HEK293T (cell line): ENCODE results near the gene TDRD12.

Experiments
- NFRKB ChIP-seq: fragments of 450-650 bp; IDR thresholded peaks from 2 replicates; pipeline ENCODE4 v1.6.1; 2016; ENCODE audit warnings: mild to moderate bottlenecking, moderate library complexity
- SP1 ChIP-seq: fragments of 450-650 bp; IDR thresholded peaks from 2 replicates; pipeline ENCODE4 v1.6.1; 2017
- SUZ12 ChIP-seq: fragments of 450-650 bp; IDR thresholded peaks from 2 replicates; pipeline ENCODE4 v1.6.1; 2016; ENCODE audit warnings: mild to moderate bottlenecking

DNA sequence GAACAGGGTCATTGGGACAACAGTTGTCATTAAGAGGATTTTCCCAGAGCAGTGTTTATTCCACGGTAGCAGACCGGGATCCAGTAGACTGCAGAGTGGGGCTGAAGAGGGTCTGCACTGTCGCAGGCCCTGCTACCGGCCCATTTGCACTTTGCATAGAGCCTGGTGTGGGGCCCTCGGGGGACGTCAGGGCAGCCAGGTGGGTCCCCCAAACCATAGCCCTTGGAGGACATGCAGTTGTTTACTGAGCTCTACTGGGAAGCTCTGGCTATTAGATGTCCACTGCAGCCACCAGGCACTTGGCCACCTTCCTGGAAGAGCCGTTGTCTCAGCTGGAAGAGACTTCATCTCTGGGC is 104.2 kb downstream of the TDRD12 start:
- TF ChIP-seq NFRKB (no peak), SUZ12 (no peak), SP1 (no peak)
